Activated T-cell treated with anti-CD3 and anti-CD28 coated beads for 4 hours (primary cell): ENCODE results near the gene FRYL.
"Not testable (repeated sequence)": the region's sequence is repeated elsewhere in the genome, so short reads cannot be mapped to it uniquely, and the experiment has no call there.

ENCODE experiments used
- DNase-seq: peaks from one replicate; pipeline ENCODE4 v3.0.0-alpha.2; 2020

FRYL gene

GRCh38 chr4:48653217-48654014, 126.7 kb downstream of the FRYL start:
- DNase-seq = peak; percentile 44

- no peak for DNase-seq
Observed at GRCh38 chr4:48651914-48652313, 128.2 kb downstream of the FRYL start.

GRCh38 chr4:48649505-48649904, 130.6 kb downstream of the FRYL start:
- no peak for DNase-seq

- DNase-seq = no peak
Observed at GRCh38 chr4:48645225-48645794, 134.8 kb downstream of the FRYL start.

- DNase-seq = no peak
Observed at GRCh38 chr4:48642421-48643374, 137.4 kb downstream of the FRYL start.

GRCh38 chr4:48641401-48641800, 138.7 kb downstream of the FRYL start:
- no peak for DNase-seq

GRCh38 chr4:48640699-48641098, 139.4 kb downstream of the FRYL start:
- no peak for DNase-seq

GRCh38 chr4:48640225-48640624, 139.9 kb downstream of the FRYL start:
- DNase-seq = no peak

DNA sequence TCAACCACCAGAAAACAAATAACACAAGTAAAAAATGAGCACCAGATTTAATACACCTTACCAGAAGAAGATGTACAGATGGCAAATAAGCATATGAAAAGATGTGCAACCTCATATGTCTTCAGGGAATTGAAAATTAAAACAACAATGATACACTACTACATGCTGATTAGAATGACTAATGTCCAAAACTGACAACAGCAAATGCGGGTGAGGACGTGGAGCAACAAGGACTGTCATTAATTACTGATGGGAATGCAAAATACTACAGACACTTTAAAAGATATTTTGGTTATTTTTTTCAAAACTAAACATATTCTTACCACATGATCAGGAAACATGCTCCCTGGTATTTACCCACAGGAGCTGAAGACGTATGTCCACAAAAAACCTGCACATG, 140.3 kb downstream of the FRYL start:
- no peak for DNase-seq

DNA sequence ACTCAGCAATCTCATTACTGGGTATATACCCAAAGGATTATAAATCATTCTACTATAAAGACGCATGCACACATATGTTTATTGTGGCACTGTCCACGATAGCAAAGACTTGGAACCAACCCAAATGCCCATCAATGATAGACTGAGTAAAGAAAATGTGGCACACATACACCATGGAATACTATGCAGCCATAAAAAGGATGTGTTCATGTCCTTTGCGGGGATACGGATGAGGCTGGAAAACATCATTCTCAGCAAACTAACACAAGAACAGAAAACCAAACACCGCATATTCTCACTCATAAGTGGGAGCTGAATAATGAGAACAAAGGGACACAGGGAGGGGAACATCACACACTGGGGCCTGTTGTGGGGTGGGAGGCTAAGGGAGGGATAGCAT, 141.5 kb downstream of the FRYL start:
- not testable (repeated sequence) for DNase-seq

DNA sequence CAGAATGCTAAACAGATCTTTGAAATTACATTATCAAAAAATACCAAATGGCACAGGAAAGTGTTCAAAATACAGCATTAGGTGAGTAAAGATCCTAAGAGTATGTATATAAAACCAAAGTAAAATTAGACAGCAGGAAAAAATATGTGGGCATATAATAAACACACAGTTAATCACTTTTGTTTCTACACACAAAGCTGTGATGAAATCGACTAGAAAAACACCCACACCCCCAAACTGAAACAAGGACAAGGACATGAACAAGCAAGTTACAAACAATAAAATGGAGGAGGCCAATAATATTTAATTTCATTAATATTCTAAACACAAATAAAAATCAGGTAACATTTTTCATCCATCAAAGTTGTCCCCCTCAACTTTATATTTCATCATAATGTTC, 143.2 kb downstream of the FRYL start:
- DNase-seq = no peak

DNA sequence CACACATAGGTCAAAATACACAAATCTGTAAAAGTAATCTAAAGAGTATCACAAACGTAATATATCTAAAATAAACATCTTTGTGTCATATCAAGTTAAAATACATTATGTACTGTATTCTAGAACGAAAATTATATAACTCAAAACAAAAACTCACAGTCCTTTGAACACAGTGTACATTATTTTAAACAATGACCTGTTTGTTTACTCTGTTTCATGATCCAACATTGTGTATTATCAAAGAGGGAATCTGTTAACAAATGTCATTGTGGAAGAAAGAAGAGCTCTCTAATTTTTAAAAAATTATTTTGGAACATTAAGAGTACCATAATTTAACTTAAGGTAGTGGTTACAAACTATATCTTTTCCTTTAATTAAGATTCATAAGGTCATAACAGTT, 144.1 kb downstream of the FRYL start:
- no peak for DNase-seq

GRCh38 chr4:48635310-48635709, 144.8 kb downstream of the FRYL start:
- no peak for DNase-seq

DNA sequence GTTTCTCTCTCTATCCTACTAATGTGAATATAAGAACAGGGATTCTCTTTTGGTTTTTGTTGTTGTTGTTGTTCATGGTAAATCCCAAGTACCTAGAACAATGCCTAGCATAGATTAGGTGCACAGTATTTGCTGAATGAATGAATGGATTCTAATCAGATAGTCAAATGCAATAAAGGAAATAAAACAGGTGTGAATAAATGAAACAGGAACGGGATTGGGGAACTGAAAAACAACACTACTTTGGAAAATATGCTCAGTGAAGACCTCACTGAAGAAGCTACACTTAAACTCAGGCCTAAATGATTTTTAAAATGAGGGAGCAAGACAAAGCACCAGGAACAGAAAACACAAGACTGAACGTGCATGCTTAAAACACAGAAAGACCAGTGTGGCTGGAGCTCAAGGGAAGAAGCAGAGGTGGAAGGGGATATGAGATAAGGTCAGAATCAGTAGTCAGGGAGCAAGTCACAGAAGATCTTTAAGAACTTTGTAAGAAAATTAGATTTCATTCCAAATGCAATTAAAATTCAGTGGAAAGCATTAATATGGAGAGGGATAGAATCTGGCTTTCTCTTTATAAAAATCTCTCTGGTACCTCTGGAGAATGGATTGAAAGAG, 145.3 kb downstream of the FRYL start:
- DNase-seq = no peak

- no peak for DNase-seq
Observed at GRCh38 chr4:48633657-48634056, 146.4 kb downstream of the FRYL start.

- no peak for DNase-seq
Observed at GRCh38 chr4:48629458-48629857, 150.6 kb downstream of the FRYL start.

- no peak for DNase-seq
Observed at GRCh38 chr4:48623182-48623780, 156.8 kb downstream of the FRYL start.

DNA sequence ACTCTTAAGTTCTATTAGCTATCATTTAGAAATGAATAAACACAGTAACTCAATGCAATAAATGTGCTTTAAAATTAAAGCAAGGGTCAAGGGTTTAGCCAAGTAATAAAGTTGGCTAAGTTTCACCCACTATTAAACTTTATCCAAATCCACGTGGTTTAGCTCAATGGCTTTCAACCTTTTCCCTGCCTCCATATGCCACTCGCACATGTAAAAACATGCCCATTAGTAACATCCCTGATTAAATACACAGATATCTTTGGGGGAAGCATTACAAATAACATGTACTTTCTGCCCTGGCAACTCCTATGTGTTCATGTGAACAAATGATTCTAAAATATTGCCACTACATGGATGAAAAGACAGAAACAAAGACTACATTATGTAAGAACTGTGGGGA, 159.2 kb downstream of the FRYL start:
- DNase-seq = no peak

GRCh38 chr4:48620093-48620492, 160.0 kb downstream of the FRYL start:
- no peak for DNase-seq

- DNase-seq = no peak
Observed at GRCh38 chr4:48604527-48604926, 175.6 kb downstream of the FRYL start.

- DNase-seq = no peak
Observed at GRCh38 chr4:48604041-48604440, 176.0 kb downstream of the FRYL start.

DNA sequence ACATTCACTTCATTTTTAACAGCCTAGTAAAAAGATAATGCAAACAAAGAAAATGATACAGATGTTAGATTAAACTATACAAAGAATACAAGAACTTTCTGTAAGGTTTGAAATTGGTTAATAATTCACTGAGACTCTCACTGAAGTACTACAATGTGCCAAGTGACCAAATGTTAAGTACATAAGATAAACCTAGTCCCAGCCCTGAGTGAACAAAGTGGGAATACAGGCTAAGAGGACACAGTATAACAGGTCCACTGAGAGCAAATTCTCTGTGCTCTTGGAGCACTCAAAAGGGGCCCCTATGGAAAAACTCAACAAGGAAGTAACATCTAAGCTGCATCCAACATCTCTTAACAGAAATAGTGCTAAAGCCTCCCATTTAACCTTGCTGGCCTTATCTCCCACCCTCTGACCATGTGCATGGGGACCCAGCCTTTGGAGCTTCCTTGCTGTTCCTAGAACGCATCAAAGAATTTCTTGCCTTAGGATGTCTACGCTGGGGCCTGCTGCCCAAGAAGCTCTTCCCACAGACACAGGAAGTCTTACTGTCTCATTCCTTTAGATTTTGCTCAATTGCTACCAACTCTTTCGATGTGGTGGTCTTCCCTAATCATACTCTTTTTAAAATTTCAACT, 176.6 kb downstream of the FRYL start:
- no peak for DNase-seq
